GM06990 (cell line): Measurements from ENCODE around the gene GJB1.

Experiments used
- DNase-seq: peaks from one replicate; pipeline ENCODE4 v3.0.0-alpha.2; 2011; ENCODE audit not compliant: insufficient read length; ENCODE audit errors: extremely low read depth
- H3K27me3 ChIP-seq: replicated peaks from 2 replicates; pipeline ENCODE4 v1.6.0; 2011; ENCODE audit warnings: low read length; ENCODE audit not compliant: control insufficient read depth, insufficient read depth
- H3K36me3 ChIP-seq: 2 replicates; pipeline ENCODE4 v1.5.1; 2011; ENCODE audit warnings: low read length; ENCODE audit not compliant: control insufficient read depth, insufficient read depth
- H3K4me3 ChIP-seq: replicated peaks from 2 replicates; pipeline ENCODE4 v1.5.1; 2011; ENCODE audit warnings: low read depth, mild to moderate bottlenecking, control low read depth, low read length
- CTCF ChIP-seq: IDR thresholded peaks from 2 replicates; pipeline ENCODE4 v1.5.1; 2011; ENCODE audit warnings: low read length, control low read depth, mild to moderate bottlenecking, inconsistent platforms; ENCODE audit not compliant: insufficient read depth, poor library complexity, severe bottlenecking

GJB1 gene

DNA sequence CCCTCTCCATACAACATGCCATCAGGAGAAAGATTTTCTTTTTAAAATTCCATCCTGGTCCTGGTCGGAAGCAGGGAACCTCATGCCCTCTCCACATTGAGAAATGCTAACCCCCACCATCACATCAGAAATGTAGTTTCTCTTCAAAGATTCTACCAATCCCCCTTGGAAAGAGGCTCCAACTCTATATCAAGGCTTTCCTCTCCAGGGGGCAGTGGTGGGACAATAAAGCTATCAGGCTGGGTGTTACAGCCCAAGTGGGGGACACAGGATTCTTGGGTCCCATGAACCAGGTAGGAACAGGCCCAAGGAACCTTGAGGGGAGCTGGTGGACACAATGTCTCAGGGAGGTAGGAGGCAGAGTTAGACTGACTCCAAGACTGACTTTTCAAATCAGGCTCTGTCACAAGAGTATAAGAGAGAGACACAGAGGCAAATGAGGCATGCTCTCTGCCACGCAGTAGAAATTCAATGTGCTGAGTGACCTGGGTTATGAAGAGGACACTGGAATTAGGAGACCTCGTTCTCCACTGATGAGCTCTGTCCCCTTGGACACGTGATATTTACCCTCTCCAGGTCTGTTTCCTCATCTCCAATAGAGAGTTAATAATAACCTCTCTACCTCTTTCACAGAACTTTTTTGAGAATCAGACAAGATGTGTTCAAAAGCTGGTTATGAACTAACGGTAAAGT is 4.5 kb downstream of the GJB1 start:
- H3K36me3 ChIP-seq: no peaks in the 10 kb centered on the region
- DNase-seq: no peak
- H3K4me3 ChIP-seq: no peak overlapping the region
- H3K27me3 ChIP-seq: no peaks in the 10 kb centered on the region; the same call in 1 of the 2 replicates
- TF ChIP-seq CTCF: peak; percentile 14

- Histone ChIP-seq H3K36me3 (no peaks in the 10 kb centered on the region), H3K27me3 (no peaks in the 10 kb centered on the region; the same call in 1 of the 2 replicates), H3K4me3 (no peak overlapping the region)
- no peak for DNase-seq
- no peak for TF ChIP-seq CTCF
Measured at GRCh38 chrX:71228063-71228642, 5.1 kb downstream of the GJB1 start.

DNA sequence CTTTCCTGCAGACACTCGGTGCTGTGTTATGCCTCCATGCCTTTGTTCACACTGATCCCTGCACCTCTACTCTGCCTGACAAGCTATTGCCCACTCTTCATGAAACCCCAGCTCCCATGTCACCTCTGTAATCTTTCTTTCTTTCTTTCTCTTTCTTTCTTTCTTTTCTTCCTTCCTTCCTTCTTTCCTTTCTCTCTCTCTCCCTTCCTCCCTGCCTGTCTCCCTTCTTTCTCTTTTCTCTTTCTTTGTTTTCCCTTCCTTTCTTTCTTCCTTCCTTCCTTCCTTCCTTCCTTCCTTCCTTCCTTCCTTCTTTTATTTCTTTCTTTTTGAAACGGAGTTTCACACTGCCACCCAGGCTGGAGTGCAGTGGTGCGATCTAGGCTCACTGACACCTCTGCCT is 12.5 kb downstream of the GJB1 start:
- TF ChIP-seq CTCF: no peak
- Histone ChIP-seq H3K36me3 (no peaks in the 10 kb centered on the region; the same call in none of the 2 replicates), H3K27me3 (no peaks in the 10 kb centered on the region), H3K4me3 (no peak overlapping the region)
- DNase-seq: no peak

GRCh38 chrX:71236836-71237235 is 13.8 kb downstream of the GJB1 start:
- no peak for TF ChIP-seq CTCF
- Histone ChIP-seq H3K4me3 (no peak overlapping the region), H3K36me3 (no peaks in the 10 kb centered on the region; the same call in none of the 2 replicates), H3K27me3 (no peaks in the 10 kb centered on the region)
- no peak for DNase-seq

DNA sequence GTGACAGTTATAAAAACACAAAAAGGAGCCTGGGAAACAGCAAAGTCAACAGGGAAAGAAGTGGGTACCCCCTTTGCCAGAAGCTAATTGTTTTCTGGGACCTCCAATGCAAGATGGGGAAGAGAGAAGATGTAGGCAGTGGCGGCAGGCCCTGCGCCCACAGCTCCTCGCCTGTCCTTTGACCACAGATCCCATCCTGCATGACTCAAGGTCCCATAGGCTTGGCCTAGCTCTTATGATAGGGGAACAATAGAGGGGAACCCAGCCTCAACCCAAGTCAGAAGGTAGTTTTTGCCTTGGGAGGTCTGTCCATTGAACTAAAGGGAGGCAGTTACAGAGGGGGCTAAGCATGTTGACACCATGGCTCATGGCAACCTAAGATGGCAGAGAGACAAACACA is 16.8 kb downstream of the GJB1 start:
- no peak for DNase-seq
- Histone ChIP-seq H3K36me3 (peaks cover 5% of the 10 kb centered on the region), H3K27me3 (no peaks in the 10 kb centered on the region), H3K4me3 (no peak overlapping the region)
- no peak for TF ChIP-seq CTCF
